HepG2 (cell line): ENCODE data around the gene SECTM1. TPM values are rescaled to one million over a fixed set of nuclear protein-coding genes. Genes with fewer than 3 reads are reported as not detected.

Experiments used
- CBX5 ChIP-seq: sonication (generic); formaldehyde crosslinking; IDR thresholded peaks from 2 replicates; pipeline ENCODE4 v1.4.0; 2020; ENCODE audit warnings: missing genetic modification reagents, borderline replicate concordance
- EZH2 ChIP-seq: conservative IDR thresholded peaks from 2 replicates; pipeline ENCODE4 v1.6.1; 2012; ENCODE audit warnings: mild to moderate bottlenecking, low read depth, low read length, moderate library complexity
- MATR3 ChIP-seq: sonication (generic); formaldehyde crosslinking; IDR thresholded peaks from 2 replicates; pipeline ENCODE4 v1.4.0; 2020; ENCODE audit warnings: missing genetic modification reagents
- NFYB ChIP-seq: sonication (generic); formaldehyde crosslinking; IDR thresholded peaks from 2 replicates; pipeline ENCODE4 v1.4.0; 2020; ENCODE audit warnings: missing genetic modification reagents
- NONO ChIP-seq, 2 experiments: fragments of 450-650 bp in 1 of 2; sonication (generic) in 1 of 2; formaldehyde crosslinking in 1 of 2; IDR thresholded peaks in 1 of 2; conservative IDR thresholded peaks in 1 of 2; 2 replicates each; pipeline versions ENCODE4 v1.6.1 to v1.8.0; 2017 to 2022; ENCODE audit warnings: mild to moderate bottlenecking in 1 of 2, missing genetic modification reagents in 1 of 2, moderate library complexity in 1 of 2
- NR2F1 ChIP-seq, 2 experiments: fragments of 450-650 bp in 1 of 2; formaldehyde crosslinking in 1 of 2; IDR thresholded peaks; 2 replicates each; pipeline versions ENCODE4 v1.5.0 to v1.6.1; 2016 to 2020; ENCODE audit warnings: mild to moderate bottlenecking in 1 of 2, missing compliant biosample characterization in 1 of 2, missing genetic modification reagents in 1 of 2, moderate library complexity in 1 of 2
- PHF8 ChIP-seq: sonication (generic); formaldehyde crosslinking; IDR thresholded peaks from 2 replicates; pipeline ENCODE4 v1.5.0; 2020; ENCODE audit warnings: missing genetic modification reagents
- POGZ ChIP-seq: sonication (generic); formaldehyde crosslinking; IDR thresholded peaks from 2 replicates; pipeline ENCODE4 v1.4.0; 2020; ENCODE audit warnings: mild to moderate bottlenecking, missing genetic modification reagents
- SRY ChIP-seq: sonication (generic); formaldehyde crosslinking; IDR thresholded peaks from 2 replicates; pipeline ENCODE4 v1.8.0; 2022; ENCODE audit warnings: mild to moderate bottlenecking, missing genetic modification reagents
- TMF1 ChIP-seq: sonication (generic); formaldehyde crosslinking; IDR thresholded peaks from 2 replicates; pipeline ENCODE4 v1.8.1; 2022; ENCODE audit warnings: low read depth, missing genetic modification reagents
- YEATS2 ChIP-seq: sonication (generic); formaldehyde crosslinking; IDR thresholded peaks from 2 replicates; pipeline ENCODE4 v1.4.0; 2020; ENCODE audit warnings: missing genetic modification reagents, borderline replicate concordance
- ZFX ChIP-seq: sonication (generic); formaldehyde crosslinking; IDR thresholded peaks from 2 replicates; pipeline ENCODE4 v1.4.0; 2020; ENCODE audit warnings: mild to moderate bottlenecking, low read depth, missing genetic modification reagents, moderate library complexity
- ZFY ChIP-seq: sonication (generic); formaldehyde crosslinking; IDR thresholded peaks from 2 replicates; pipeline ENCODE4 v1.4.0; 2020; ENCODE audit warnings: missing genetic modification reagents
- ZNF280D ChIP-seq: sonication (generic); formaldehyde crosslinking; IDR thresholded peaks from 2 replicates; pipeline ENCODE4 v1.5.1; 2020; ENCODE audit warnings: mild to moderate bottlenecking, missing genetic modification reagents
- ZNF350 ChIP-seq: sonication (generic); formaldehyde crosslinking; IDR thresholded peaks from 2 replicates; pipeline ENCODE4 v1.4.0; 2020; ENCODE audit warnings: mild to moderate bottlenecking, low read depth, missing genetic modification reagents, borderline replicate concordance
- ZNF607 ChIP-seq: sonication (generic); formaldehyde crosslinking; IDR thresholded peaks from 2 replicates; pipeline ENCODE4 v1.5.1; 2020; ENCODE audit warnings: missing genetic modification reagents, mild to moderate bottlenecking, borderline replicate concordance
- ZNF782 ChIP-seq: sonication (generic); formaldehyde crosslinking; IDR thresholded peaks from 2 replicates; pipeline ENCODE4 v1.4.0; 2020; ENCODE audit warnings: missing genetic modification reagents, mild to moderate bottlenecking, borderline replicate concordance
- ZNF788 ChIP-seq: sonication (generic); formaldehyde crosslinking; IDR thresholded peaks from 2 replicates; pipeline ENCODE4 v1.5.0; 2020; ENCODE audit warnings: mild to moderate bottlenecking, missing genetic modification reagents, borderline replicate concordance
- ZNF792 ChIP-seq: IDR thresholded peaks from 2 replicates; pipeline ENCODE4 v1.6.1; 2016
- polyA plus RNA-seq, 8 experiments: library from polyadenylated mRNA; depleted of rRNA in 3 of 8; stranded (reverse) in 7 of 8; unstranded in 1 of 8; fragments of >200 nt; fragmentation: Illumina TruSeq in 4 of 8; extraction: Trizol in 4 of 8; gene quantifications; 2 replicates each; pipeline versions ENCODE4 v1.2.1 to v1.2.3, GENCODE V29; 2011 to 2016; ENCODE audit warnings: low read depth in 4 of 8, missing spikeins in 1 of 8, mixed read lengths in 1 of 8; ENCODE audit not compliant: insufficient read depth in 1 of 8
- total RNA-seq, 5 experiments: library from RNA; depleted of rRNA; stranded (reverse); fragments of >200 nt; fragmentation: Illumina TruSeq; extraction: Trizol; gene quantifications; 2 replicates each; pipeline ENCODE4 v1.2.3, GENCODE V29; 2016; ENCODE audit warnings: low read depth in 1 of 5
- TF ChIP-seq, protein P1 (sequence below): sonication (generic); formaldehyde crosslinking; IDR thresholded peaks from 2 replicates; pipeline ENCODE4 v1.4.0; 2020; ENCODE audit warnings: missing genetic modification reagents

Gene SECTM1
- total and polyA plus RNA-seq, 2 of the 13 experiments (the other 11 are each of a cell fraction or from before 2014, with no cell fraction given): 3.5 to 5.3 TPM

DNA sequence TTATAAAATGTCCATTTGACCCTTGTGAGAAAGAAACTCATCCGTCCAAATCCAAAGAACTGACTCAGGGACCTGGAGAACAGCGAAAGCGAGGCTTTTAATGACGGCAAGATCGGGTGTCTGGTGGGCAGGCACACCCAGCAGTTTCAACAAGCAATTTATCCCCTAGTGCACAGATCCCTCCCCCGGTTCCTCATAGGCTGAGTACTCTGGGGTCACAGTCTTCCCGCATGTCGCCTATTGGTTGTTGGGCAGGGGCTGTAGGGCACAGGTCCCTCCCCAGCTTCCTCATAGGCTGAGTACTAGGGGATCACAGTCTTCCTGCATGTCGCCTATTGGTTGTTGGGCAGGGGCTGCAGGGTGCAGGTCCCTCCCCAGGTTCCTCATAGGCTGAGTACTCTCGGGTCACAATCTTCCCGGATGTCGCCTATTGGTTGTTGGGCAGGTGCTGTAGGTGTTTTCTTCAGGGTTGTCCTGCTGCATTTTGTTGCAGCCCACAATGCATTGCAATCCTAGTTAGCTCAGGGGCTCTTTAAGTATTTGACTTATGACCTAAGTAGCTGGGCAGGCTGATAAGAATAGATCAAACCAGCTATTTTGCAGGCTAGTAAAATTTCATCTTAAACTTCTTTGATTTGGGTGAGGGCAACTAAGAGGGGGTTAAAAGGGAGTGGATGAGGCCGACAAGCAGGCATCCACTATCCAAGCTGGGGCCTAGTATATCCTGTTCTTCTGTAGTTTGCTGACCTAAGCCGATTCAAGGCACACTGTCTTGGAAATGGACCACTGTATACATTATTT lies 34.4 kb upstream of the SECTM1 start (continued):
- TF ChIP-seq NR2F1 (CRISPR knock-in tag; IDR thresholded peaks at IDR 0.05) (0 out of 4 replicates have a peak, but pooled peaks of 1 of the 2 experiments have one; percentile 47), CBX5 (no peak), SRY (no peak), ZNF792 (CRISPR knock-in tag) (0 out of 2 replicates have a peak, but pooled peaks have one; percentile 27), EZH2 (no peak), PHF8 (peak; percentile 39; the same call in 1 of the 2 replicates), ZFY (CRISPR knock-in tag) (peak; percentile 43), ZNF782 (no peak), ZNF280D (0 out of 2 replicates have a peak, but pooled peaks have one; percentile 48), NFYB (CRISPR knock-in tag) (peak; percentile 100), YEATS2 (CRISPR knock-in tag) (peak; percentile 87; the same call in 1 of the 2 replicates), MATR3 (CRISPR knock-in tag) (no peak), ZNF788 (no peak), POGZ (CRISPR knock-in tag) (0 out of 2 replicates have a peak, but pooled peaks have one; percentile 17), NONO (IDR thresholded peaks at IDR 0.05) (no peak), NONO (CRISPR knock-in tag; conservative IDR thresholded peaks at IDR 0.05) (0 out of 2 replicates have a peak, but pooled peaks have one; percentile 27), ZNF607 (no peak; the same call in 1 of the 2 replicates), ZNF350 (CRISPR knock-in tag) (peak; percentile 33; the same call in 1 of the 2 replicates), ZFX (CRISPR knock-in tag) (peak; percentile 22; the same call in 1 of the 2 replicates), TMF1 (no peak)
- TF ChIP-seq, protein P1, sequence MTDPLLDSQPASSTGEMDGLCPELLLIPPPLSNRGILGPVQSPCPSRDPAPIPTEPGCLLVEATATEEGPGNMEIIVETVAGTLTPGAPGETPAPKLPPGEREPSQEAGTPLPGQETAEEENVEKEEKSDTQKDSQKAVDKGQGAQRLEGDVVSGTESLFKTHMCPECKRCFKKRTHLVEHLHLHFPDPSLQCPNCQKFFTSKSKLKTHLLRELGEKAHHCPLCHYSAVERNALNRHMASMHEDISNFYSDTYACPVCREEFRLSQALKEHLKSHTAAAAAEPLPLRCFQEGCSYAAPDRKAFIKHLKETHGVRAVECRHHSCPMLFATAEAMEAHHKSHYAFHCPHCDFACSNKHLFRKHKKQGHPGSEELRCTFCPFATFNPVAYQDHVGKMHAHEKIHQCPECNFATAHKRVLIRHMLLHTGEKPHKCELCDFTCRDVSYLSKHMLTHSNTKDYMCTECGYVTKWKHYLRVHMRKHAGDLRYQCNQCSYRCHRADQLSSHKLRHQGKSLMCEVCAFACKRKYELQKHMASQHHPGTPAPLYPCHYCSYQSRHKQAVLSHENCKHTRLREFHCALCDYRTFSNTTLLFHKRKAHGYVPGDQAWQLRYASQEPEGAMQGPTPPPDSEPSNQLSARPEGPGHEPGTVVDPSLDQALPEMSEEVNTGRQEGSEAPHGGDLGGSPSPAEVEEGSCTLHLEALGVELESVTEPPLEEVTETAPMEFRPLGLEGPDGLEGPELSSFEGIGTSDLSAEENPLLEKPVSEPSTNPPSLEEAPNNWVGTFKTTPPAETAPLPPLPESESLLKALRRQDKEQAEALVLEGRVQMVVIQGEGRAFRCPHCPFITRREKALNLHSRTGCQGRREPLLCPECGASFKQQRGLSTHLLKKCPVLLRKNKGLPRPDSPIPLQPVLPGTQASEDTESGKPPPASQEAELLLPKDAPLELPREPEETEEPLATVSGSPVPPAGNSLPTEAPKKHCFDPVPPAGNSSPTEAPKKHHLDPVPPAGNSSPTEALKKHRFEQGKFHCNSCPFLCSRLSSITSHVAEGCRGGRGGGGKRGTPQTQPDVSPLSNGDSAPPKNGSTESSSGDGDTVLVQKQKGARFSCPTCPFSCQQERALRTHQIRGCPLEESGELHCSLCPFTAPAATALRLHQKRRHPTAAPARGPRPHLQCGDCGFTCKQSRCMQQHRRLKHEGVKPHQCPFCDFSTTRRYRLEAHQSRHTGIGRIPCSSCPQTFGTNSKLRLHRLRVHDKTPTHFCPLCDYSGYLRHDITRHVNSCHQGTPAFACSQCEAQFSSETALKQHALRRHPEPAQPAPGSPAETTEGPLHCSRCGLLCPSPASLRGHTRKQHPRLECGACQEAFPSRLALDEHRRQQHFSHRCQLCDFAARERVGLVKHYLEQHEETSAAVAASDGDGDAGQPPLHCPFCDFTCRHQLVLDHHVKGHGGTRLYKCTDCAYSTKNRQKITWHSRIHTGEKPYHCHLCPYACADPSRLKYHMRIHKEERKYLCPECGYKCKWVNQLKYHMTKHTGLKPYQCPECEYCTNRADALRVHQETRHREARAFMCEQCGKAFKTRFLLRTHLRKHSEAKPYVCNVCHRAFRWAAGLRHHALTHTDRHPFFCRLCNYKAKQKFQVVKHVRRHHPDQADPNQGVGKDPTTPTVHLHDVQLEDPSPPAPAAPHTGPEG (CRISPR knock-in tag): no peak
